ENCODE data around the gene CXCR6. TPM values are rescaled to one million over a fixed set of nuclear protein-coding genes. Genes with fewer than 3 reads are reported as not detected.

CXCR6 gene
- total and polyA plus RNA-seq, 3 experiments from 2014 or later, result 5.8 to 70.8 (median 5.9) TPM

- H3K4me3 ChIP-seq (ENCODE audit: low read length), result no peak overlapping the region
- ChIA-PET CTCF (interaction anchor here (0.6 to 2.2 kb wide), 4 partner anchors 10 to 94 kb away, joined by 3 to 9 read pairs (median 3); partner anchors contain the start of gene CXCR6), POLR2A (interaction anchor here (1.3 to 1.5 kb wide), 2 partner anchors 9 to 41 kb away, joined by 3 read pairs; partner anchors contain the start of gene CXCR6)
- H3K4me1 Mint-ChIP-seq, result peaks cover 81 to 100% (median 86%) of the 10 kb centered on the region in 3 donors
- no peaks in the 10 kb centered on the region for H3K9me3 Mint-ChIP-seq
- H3K27ac Mint-ChIP-seq, result peak overlapping the region in 7 of 8 donors; percentile 25 to 87 (median 54)
- peaks cover 32 to 85% (median 33%) of the 10 kb centered on the region in 3 donors for H3K36me3 Mint-ChIP-seq
- H3K9me3 ChIP-seq (ENCODE audit: low read length), result no peaks in the 10 kb centered on the region
- no peak overlapping the region for H3K27ac ChIP-seq (ENCODE audit: low read depth, low read length)
- no peaks in the 10 kb centered on the region for H3K27me3 ChIP-seq (ENCODE audit: insufficient read depth, low read length, poor library complexity, severe bottlenecking)
- peaks cover 56% of the 10 kb centered on the region for H3K4me1 ChIP-seq (ENCODE audit: insufficient read depth, low read length)
- H3K36me3 ChIP-seq (ENCODE audit: insufficient read depth, low read length), result peaks cover 46% of the 10 kb centered on the region
- no peak overlapping the region for H3K4me3 Mint-ChIP-seq
- no peaks in the 10 kb centered on the region for H3K27me3 Mint-ChIP-seq
- DNase-seq, result no peak
Measured at GRCh38 chr3:45983770-45984169, 40.5 kb downstream of the CXCR6 start.

GRCh38 chr3:45984331-45985312 lies 41.4 kb downstream of the CXCR6 start:
- CTCF ChIA-PET, result interaction anchor here (0.6 to 2.2 kb wide), 5 partner anchors 8 to 46 kb away, joined by 3 to 9 read pairs (median 3); partner anchors contain the start of gene CXCR6
- no peaks in the 10 kb centered on the region for H3K9me3 ChIP-seq (ENCODE audit: low read length)
- H3K27me3 ChIP-seq (ENCODE audit: insufficient read depth, low read length, poor library complexity, severe bottlenecking), result no peaks in the 10 kb centered on the region
- peak overlapping the region in 7 of 8 donors; percentile 28 to 90 (median 80) for H3K27ac Mint-ChIP-seq
- peaks cover 82 to 100% (median 86%) of the 10 kb centered on the region in 3 donors for H3K4me1 Mint-ChIP-seq
- no peak overlapping the region for H3K4me3 ChIP-seq (ENCODE audit: low read length)
- peaks cover 46% of the 10 kb centered on the region for H3K36me3 ChIP-seq (ENCODE audit: insufficient read depth, low read length)
- H3K27ac ChIP-seq (ENCODE audit: low read depth, low read length), result no peak overlapping the region
- DNase-seq, result no peak
- H3K27me3 Mint-ChIP-seq, result no peaks in the 10 kb centered on the region
- peaks cover 27 to 83% (median 31%) of the 10 kb centered on the region in 3 donors for H3K36me3 Mint-ChIP-seq
- no peaks in the 10 kb centered on the region for H3K9me3 Mint-ChIP-seq
- H3K4me1 ChIP-seq (ENCODE audit: insufficient read depth, low read length), result peaks cover 56% of the 10 kb centered on the region
- POLR2A ChIA-PET, result interaction anchor here (1.3 kb wide), 1 partner anchor 41 kb away, joined by 3 read pairs; the partner anchor contains the start of gene CXCR6
- H3K4me3 Mint-ChIP-seq, result peak overlapping the region in 2 of 7 donors; percentile 8 to 41

- Histone ChIP-seq H3K4me1 (ENCODE audit: insufficient read depth, low read length) (peaks cover 55% of the 10 kb centered on the region), H3K9me3 (ENCODE audit: low read length) (no peaks in the 10 kb centered on the region), H3K27ac (ENCODE audit: low read depth, low read length) (no peak overlapping the region), H3K36me3 (ENCODE audit: insufficient read depth, low read length) (peaks cover 46% of the 10 kb centered on the region), H3K4me3 (ENCODE audit: low read length) (no peak overlapping the region), H3K27me3 (ENCODE audit: insufficient read depth, low read length, poor library complexity, severe bottlenecking) (no peaks in the 10 kb centered on the region)
- H3K4me1 Mint-ChIP-seq, result peaks cover 82 to 100% (median 86%) of the 10 kb centered on the region in 3 donors
- CTCF ChIA-PET, result interaction anchor here (1.5 to 2.2 kb wide), 2 partner anchors 9 to 47 kb away, joined by 3 to 7 read pairs; no protein-coding TSS in a partner anchor
- POLR2A ChIA-PET, result interaction anchor here (1.1 kb wide), 1 partner anchor 10 kb away, joined by 4 read pairs; the partner anchor contains the start of gene FYCO1
- H3K27me3 Mint-ChIP-seq, result no peaks in the 10 kb centered on the region
- DNase-seq, result no peak
- peak overlapping the region; percentile 23 to 91 (median 81) for H3K27ac Mint-ChIP-seq
- H3K36me3 Mint-ChIP-seq, result peaks cover 27 to 83% (median 32%) of the 10 kb centered on the region in 3 donors
- no peaks in the 10 kb centered on the region for H3K9me3 Mint-ChIP-seq
- H3K4me3 Mint-ChIP-seq, result no peak overlapping the region
Measured at GRCh38 chr3:45985532-45986302, 42.5 kb downstream of the CXCR6 start.

GRCh38 chr3:45986303-45986982 lies 43.2 kb downstream of the CXCR6 start:
- ChIA-PET CTCF (interaction anchor here (1.1 to 2.2 kb wide), 2 partner anchors 10 kb away, joined by 4 to 7 read pairs; partner anchors contain the start of gene FYCO1), POLR2A (interaction anchor here (1.1 kb wide), 1 partner anchor 9 kb away, joined by 4 read pairs; the partner anchor contains the start of gene FYCO1)
- Mint-ChIP-seq H3K9me3 (no peaks in the 10 kb centered on the region), H3K4me3 (peak overlapping the region in 4 of 7 donors; percentile 10 to 80 (median 24)), H3K27ac (peak overlapping the region; percentile 28 to 97 (median 87)), H3K27me3 (no peaks in the 10 kb centered on the region), H3K36me3 (peaks cover 21 to 80% (median 27%) of the 10 kb centered on the region in 3 donors), H3K4me1 (peaks cover 80 to 100% (median 84%) of the 10 kb centered on the region in 3 donors)
- Histone ChIP-seq H3K4me1 (ENCODE audit: insufficient read depth, low read length) (peaks cover 52% of the 10 kb centered on the region), H3K36me3 (ENCODE audit: insufficient read depth, low read length) (peaks cover 38% of the 10 kb centered on the region), H3K9me3 (ENCODE audit: low read length) (no peaks in the 10 kb centered on the region), H3K4me3 (ENCODE audit: low read length) (no peak overlapping the region), H3K27me3 (ENCODE audit: insufficient read depth, low read length, poor library complexity, severe bottlenecking) (no peaks in the 10 kb centered on the region), H3K27ac (ENCODE audit: low read depth, low read length) (no peak overlapping the region)
- no peak for DNase-seq

- Mint-ChIP-seq H3K27ac (peak overlapping the region; percentile 72 to 97 (median 89)), H3K9me3 (no peaks in the 10 kb centered on the region), H3K27me3 (no peaks in the 10 kb centered on the region), H3K4me3 (peak overlapping the region in 6 of 7 donors; percentile 29 to 74 (median 53)), H3K4me1 (peaks cover 87 to 100% (median 92%) of the 10 kb centered on the region in 3 donors), H3K36me3 (peaks cover 17 to 77% (median 26%) of the 10 kb centered on the region in 3 donors)
- Histone ChIP-seq H3K4me1 (ENCODE audit: insufficient read depth, low read length) (peaks cover 59% of the 10 kb centered on the region), H3K36me3 (ENCODE audit: insufficient read depth, low read length) (peaks cover 30% of the 10 kb centered on the region), H3K9me3 (ENCODE audit: low read length) (no peaks in the 10 kb centered on the region), H3K27ac (ENCODE audit: low read depth, low read length) (no peak overlapping the region), H3K4me3 (ENCODE audit: low read length) (no peak overlapping the region), H3K27me3 (ENCODE audit: insufficient read depth, low read length, poor library complexity, severe bottlenecking) (no peaks in the 10 kb centered on the region)
- ChIA-PET POLR2A (interaction anchor here (0.7 kb wide), 1 partner anchor 11 kb away, joined by 3 read pairs; no protein-coding TSS in a partner anchor), CTCF (interaction anchor here (1.1 to 1.2 kb wide), 2 partner anchors 8 to 14 kb away, joined by 3 to 4 read pairs; partner anchors contain the start of gene FYCO1)
- DNase-seq, result no peak
Measured at GRCh38 chr3:45987368-45988291, 44.4 kb downstream of the CXCR6 start.

GRCh38 chr3:45988362-45988761 lies 45.1 kb downstream of the CXCR6 start:
- Mint-ChIP-seq H3K4me1 (peaks cover 94 to 100% (median 95%) of the 10 kb centered on the region in 3 donors), H3K4me3 (peak overlapping the region in 6 of 7 donors; percentile 29 to 74 (median 53)), H3K27me3 (no peaks in the 10 kb centered on the region), H3K27ac (peak overlapping the region; percentile 72 to 93 (median 88)), H3K9me3 (no peaks in the 10 kb centered on the region), H3K36me3 (peaks cover 11 to 70% (median 22%) of the 10 kb centered on the region in 3 donors)
- H3K9me3 ChIP-seq (ENCODE audit: low read length), result no peaks in the 10 kb centered on the region
- no peak for DNase-seq
- no peak overlapping the region for H3K4me3 ChIP-seq (ENCODE audit: low read length)
- H3K27ac ChIP-seq (ENCODE audit: low read depth, low read length), result no peak overlapping the region
- POLR2A ChIA-PET, result no interaction called here
- CTCF ChIA-PET, result interaction anchor here (1.1 to 1.2 kb wide), 2 partner anchors 15 to 49 kb away, joined by 3 read pairs; no protein-coding TSS in a partner anchor
- no peaks in the 10 kb centered on the region for H3K27me3 ChIP-seq (ENCODE audit: insufficient read depth, low read length, poor library complexity, severe bottlenecking)
- peaks cover 23% of the 10 kb centered on the region for H3K36me3 ChIP-seq (ENCODE audit: insufficient read depth, low read length)
- H3K4me1 ChIP-seq (ENCODE audit: insufficient read depth, low read length), result peaks cover 66% of the 10 kb centered on the region

Measured in CD8-positive, alpha-beta memory T cell (primary cell).